Colon (tissue), 2 donors: ENCODE measurements around the gene SUCLG1.

Experiments
- FAIRE-seq: peaks from 2 replicates; lab custom pipeline; 2012; peaks lifted over from hg19 to GRCh38; lab: Jason Lieb, UNC
- donor health status: control.
- donor health status: control.

Gene SUCLG1

GRCh38 chr2:84461310-84461709 is 2.2 kb upstream of the SUCLG1 start:
- FAIRE-seq = no peak

GRCh38 chr2:84460670-84461069 is 1.6 kb upstream of the SUCLG1 start:
- no peak for FAIRE-seq

- no peak for FAIRE-seq
Measured at GRCh38 chr2:84459944-84460429, 907 bp upstream of the SUCLG1 start.

DNA sequence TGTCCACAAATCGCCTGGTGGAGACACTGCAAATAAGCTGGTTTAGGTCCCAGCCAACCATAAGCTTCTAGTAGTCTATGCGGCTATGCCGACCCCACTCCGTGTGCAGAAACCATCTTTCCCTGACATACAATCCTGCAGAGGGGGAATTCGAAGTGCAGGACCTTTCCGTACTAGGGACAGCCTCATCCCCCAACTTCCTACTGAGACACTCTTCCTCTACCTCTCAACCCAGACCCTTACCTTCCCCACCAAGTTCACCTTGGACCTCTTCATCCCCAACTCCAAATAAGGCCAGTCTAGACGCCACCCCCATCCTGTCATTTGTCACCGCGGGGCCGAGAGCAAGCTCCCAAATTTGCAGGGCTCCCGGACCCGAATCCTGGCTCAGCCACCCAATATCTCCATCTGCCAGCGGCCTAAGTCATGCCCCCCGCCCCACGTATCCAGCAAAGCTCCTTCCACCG is 496 bp downstream of the SUCLG1 start:
- no peak for FAIRE-seq

DNA sequence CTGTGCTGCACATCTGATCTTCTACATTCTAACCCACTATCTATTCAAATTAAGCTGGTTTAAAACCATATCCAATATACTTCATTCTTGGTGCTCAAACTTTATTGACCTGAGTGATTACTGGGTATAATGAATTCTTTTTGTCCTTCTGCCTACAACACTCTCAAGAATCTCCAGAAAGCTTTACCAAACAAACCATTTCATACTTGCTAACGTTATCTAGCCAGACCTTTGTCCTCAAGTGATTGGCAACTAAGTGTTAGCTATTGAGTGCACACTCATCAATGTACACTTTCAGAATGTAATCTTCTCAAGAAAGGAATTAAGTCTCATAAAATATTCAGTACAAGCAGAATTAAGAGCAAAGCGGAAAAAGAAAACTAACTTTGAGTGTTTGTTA is 1.4 kb downstream of the SUCLG1 start:
- no peak for FAIRE-seq

GRCh38 chr2:84456156-84456555 is 2.9 kb downstream of the SUCLG1 start:
- no peak for FAIRE-seq

GRCh38 chr2:84454581-84454980 is 4.5 kb downstream of the SUCLG1 start:
- no peak for FAIRE-seq

- FAIRE-seq = no peak
Measured at GRCh38 chr2:84452624-84453023, 6.5 kb downstream of the SUCLG1 start.

DNA sequence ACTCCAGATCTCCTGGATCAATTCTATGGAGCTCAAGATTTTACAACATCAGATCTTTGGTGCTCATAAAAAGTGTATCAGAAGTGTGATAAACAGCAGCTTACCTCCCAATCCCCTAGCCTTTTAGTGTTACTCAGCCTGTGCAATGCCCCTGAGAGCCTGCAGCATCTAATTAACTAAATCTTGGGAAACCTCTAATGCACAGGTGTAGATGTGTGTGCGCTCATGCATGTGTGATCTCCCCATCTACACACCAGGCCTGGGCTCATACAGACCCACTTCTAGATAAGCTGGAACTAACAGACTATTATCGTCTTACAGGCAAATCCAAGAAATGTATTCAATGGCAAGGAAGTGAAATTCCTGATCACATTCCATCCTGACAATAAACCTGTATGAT is 7.5 kb downstream of the SUCLG1 start:
- FAIRE-seq = no peak

DNA sequence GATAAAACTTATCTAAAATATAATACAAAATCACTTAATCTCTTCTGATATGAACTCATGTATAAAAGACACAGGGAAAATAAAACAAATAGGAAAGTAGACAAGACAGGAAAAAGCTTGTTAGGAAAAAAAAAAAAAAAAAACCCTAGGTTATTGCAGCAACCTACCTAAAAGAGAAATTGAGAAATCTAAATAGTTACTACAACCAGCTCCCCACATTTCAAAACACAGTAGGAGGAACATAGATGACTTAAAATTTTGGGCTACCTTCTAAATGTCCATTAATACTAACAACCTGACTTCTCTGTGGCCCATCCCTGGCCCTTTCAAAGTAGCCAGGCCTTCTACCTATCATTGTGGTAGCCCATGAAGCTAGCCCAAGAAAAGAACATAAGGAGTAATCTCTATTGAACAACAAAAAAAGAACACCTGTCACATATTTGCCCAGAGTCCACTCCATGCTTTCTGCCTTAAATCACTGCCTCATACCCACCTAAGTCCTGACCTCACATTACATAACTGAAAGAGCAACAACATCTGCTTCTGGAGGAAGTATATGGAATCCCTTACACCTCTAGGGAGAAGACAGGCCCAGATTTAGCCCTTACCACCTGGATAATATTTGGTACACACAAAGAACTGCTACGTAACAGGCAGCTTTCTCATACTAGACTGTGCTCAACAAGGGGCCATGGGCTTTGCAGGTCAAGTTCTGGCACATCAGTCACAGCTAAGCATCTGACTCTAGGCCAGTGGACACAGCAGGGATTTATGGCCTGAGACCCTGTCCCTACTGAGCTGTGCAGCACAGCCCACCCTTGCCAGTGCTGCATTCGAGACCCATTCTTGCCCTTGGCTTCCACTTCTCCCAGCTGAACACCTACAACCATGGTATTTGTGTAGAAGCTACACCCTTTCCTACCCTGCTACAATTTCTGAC is 8.5 kb downstream of the SUCLG1 start:
- FAIRE-seq = no peak

- no peak for FAIRE-seq
Measured at GRCh38 chr2:84449711-84450110, 9.4 kb downstream of the SUCLG1 start.

DNA sequence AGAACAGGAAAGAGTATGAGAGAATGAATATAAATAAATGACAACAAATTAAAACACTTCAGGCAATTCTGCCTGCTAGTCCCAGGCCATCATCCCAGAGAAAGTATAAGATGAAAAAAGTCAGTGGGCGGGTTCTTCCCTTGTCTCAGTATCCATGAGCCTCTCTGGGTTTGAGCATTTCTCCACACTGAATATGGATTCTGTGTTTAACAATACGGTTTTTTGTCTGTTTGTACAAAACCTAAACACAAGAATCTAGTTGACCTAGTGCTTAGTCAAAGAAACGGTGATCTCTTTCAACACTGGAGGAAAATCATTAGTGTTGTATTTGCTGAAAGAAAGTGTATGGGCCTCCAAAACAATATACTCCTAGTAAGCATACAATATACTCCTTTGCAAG is 10.0 kb downstream of the SUCLG1 start:
- no peak for FAIRE-seq

GRCh38 chr2:84443477-84443876 is 15.6 kb downstream of the SUCLG1 start:
- FAIRE-seq = no peak

DNA sequence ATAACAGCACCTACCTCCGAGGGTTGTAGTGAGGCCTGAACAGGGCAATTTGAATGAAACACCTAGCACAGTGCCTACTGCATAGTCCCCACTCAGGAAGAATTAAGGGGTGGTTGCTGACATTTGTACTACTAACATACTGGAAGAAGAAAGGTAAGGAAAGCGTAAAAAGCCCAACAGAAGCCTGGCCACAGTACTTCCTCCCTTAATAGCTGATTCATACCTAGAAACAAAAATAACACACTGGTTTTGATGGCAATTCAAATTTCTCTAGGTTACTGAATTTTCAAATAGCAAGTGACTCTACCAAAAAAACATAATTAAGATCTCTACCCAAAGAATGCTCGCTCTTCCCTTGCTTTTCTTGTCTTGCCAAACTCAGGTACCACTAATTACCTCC is 16.2 kb downstream of the SUCLG1 start:
- no peak for FAIRE-seq

- FAIRE-seq = no peak
Measured at GRCh38 chr2:84441505-84441904, 17.6 kb downstream of the SUCLG1 start.

DNA sequence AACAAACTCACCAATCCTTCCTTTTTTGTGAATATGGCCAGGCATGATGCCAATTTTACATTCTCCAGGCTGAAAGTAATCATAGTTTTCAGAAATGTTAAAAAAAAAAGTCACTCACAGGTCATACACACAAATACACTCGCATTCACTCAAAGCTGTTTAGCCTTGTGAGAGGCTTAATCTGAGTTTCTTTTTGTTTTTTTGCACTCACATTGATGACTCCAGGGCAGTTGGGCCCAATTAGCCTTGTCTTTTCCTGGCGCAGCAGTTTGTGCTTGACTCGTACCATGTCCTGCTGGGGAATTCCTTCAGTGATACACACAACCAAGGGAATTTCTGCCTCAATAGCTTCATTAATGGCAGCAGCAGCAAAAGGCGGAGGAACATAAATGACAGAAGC is 18.0 kb downstream of the SUCLG1 start:
- no peak for FAIRE-seq

DNA sequence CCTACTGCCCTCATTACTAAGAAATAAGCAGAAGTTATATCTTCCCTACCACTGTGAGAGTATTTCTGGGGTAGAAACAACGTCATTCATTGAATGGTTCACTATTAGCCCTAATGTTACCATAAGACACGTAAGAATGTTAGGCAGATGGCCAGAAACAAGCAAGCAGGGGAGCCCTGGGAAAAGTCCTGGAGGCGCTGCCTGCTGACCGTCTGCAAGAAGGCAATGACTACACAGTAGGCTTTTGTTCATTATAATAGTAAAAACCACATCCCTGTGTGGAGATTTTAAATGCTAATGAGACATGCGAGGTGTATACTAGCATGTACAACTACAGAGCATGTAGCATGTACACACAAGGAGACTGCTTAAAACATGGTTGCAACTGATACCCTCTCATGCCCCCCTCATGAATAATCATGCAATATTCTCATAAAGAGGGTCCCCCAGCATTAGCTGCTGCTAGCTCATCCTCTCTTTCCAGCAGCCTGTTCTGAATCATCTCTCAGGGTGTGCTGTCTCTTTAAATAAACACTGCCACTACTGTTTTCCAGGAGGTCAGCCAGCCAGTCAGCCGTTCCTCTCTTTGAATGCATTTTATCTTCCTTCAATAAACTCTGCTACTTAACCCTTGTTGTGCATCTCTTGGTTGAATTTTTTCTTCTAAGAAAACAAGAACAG is 23.6 kb downstream of the SUCLG1 start:
- FAIRE-seq = no peak

- no peak for FAIRE-seq
Measured at GRCh38 chr2:84429328-84429727, 29.8 kb downstream of the SUCLG1 start.

GRCh38 chr2:84427235-84428138 is 31.6 kb downstream of the SUCLG1 start:
- FAIRE-seq = no peak

DNA sequence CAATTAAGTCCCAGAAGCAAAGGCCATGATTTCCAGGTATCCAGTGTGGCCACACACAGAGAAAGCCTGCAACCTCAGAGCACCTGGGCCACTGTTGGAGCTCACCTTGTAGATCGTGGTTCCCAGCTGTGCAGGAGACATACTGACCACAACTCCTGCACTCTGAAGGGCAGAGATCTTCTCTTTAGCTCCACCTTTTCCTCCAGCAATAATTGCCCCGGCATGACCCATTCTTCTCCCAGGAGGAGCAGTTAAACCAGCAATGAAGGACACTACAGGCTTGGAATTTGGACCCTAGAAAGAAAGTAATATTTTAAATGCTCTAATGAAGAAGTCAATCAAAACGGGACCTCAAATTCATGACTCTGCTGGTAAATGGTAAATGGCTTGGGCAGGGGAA is 33.8 kb downstream of the SUCLG1 start:
- no peak for FAIRE-seq

- FAIRE-seq = no peak
Measured at GRCh38 chr2:84424152-84424551, 34.9 kb downstream of the SUCLG1 start.

DNA sequence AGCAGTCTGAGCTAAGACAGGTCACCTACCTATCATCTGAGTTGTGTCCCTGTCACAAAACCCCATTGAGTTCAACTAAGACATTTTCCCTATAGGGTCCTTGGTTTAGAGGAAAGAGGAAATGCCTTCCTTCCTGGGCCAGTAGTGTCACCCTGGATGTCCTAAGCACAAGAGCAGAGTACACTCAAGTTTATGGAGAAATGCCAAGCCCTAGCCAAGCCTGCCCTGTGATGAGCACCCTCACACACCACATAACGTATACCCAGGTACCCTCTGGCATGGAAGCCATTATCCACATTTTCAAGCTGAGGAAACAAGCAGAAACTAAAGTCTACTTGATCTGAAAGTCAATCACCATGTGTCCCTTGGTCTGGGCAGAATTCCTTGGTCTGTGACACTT is 37.3 kb downstream of the SUCLG1 start:
- no peak for FAIRE-seq
